Suppressor macrophage (primary cell): ENCODE data around the gene GATAD2B.

Experiments used
- DNase-seq, 4 experiments: peaks; one replicate each; pipeline ENCODE4 v3.0.0-alpha.2; 2020 to 2022
- total RNA-seq, 17 experiments: gene quantifications; one replicate each; lab custom pipeline; 2026; ENCODE audit warnings: mixed read lengths in 6 of 17, inconsistent platforms in 3 of 17; lab: John Stamatoyannopoulos, UW

The GATAD2B gene
- total RNA-seq: 7.3 to 59.2 (median 17.4) reads per million in 17 experiments

- DNase-seq: peak; percentile 99 to 100 (median 100)
Measured at GRCh38 chr1:153922972-153923925, at the start of gene GATAD2B. Gene GATAD2B, minus strand, starts transcription at chr1:153922972. Its CDS starts 94,625 bp downstream, at chr1:153828347.

GRCh38 chr1:153970346-153970745, 47.6 kb upstream of the GATAD2B start:
- DNase-seq: no peak

GRCh38 chr1:153968972-153969371, 46.2 kb upstream of the GATAD2B start:
- DNase-seq: no peak

- no peak for DNase-seq
Measured at GRCh38 chr1:153968408-153968807, 45.6 kb upstream of the GATAD2B start.

GRCh38 chr1:153968000-153968363, 45.2 kb upstream of the GATAD2B start:
- DNase-seq: no peak

GRCh38 chr1:153967107-153967999, 44.6 kb upstream of the GATAD2B start, which contains the start of gene CREB3L4:
Gene CREB3L4, plus strand, starts transcription at chr1:153967902. Its CDS starts 624 bp downstream, at chr1:153968526.
- peak; percentile 92 to 97 (median 96) for DNase-seq

- DNase-seq: peak in 1 of 4 experiments; percentile 51
Measured at GRCh38 chr1:153963850-153964331, 41.1 kb upstream of the GATAD2B start.

- DNase-seq: peak; percentile 96 to 99 (median 98)
Measured at GRCh38 chr1:153963030-153963849, 40.5 kb upstream of the GATAD2B start, which contains the start of gene SLC39A1. Gene SLC39A1, minus strand, starts transcription at chr1:153963537. Its CDS starts 822 bp downstream, at chr1:153962715.

GRCh38 chr1:153962088-153963029, 39.6 kb upstream of the GATAD2B start:
- DNase-seq: peak; percentile 71 to 86 (median 85)

GRCh38 chr1:153961421-153961820, 38.6 kb upstream of the GATAD2B start:
- peak in 1 of 4 experiments; percentile 40 for DNase-seq

GRCh38 chr1:153960206-153960605, 37.4 kb upstream of the GATAD2B start:
- DNase-seq: no peak

- DNase-seq: no peak
Measured at GRCh38 chr1:153959454-153959853, 36.7 kb upstream of the GATAD2B start.

- DNase-seq: no peak
Measured at GRCh38 chr1:153958961-153959260, 36.1 kb upstream of the GATAD2B start.

GRCh38 chr1:153958111-153958960, 35.6 kb upstream of the GATAD2B start, which contains the start of gene CRTC2:
Gene CRTC2, minus strand, starts transcription at chr1:153958612. Its CDS starts 115 bp downstream, at chr1:153958497.
- peak; percentile 97 to 99 (median 98) for DNase-seq

GRCh38 chr1:153957744-153958110, 35.0 kb upstream of the GATAD2B start:
- peak in 2 of 4 experiments; percentile 29 to 34 for DNase-seq

GRCh38 chr1:153956997-153957715, 34.4 kb upstream of the GATAD2B start:
- DNase-seq: no peak

GRCh38 chr1:153954826-153955225, 32.1 kb upstream of the GATAD2B start:
- DNase-seq: no peak

GRCh38 chr1:153953859-153954365, 31.1 kb upstream of the GATAD2B start:
- no peak for DNase-seq

GRCh38 chr1:153951801-153952200, 29.0 kb upstream of the GATAD2B start:
- DNase-seq: no peak
